HepG2 (cell line): ENCODE data around the gene SYMPK. TPM values are rescaled to one million over a fixed set of nuclear protein-coding genes. Genes with fewer than 3 reads are reported as not detected.

Experiments
- ETV5 ChIP-seq: IDR thresholded peaks from 2 replicates; pipeline ENCODE4 v1.6.1; 2018; ENCODE audit warnings: missing biosample characterization, missing genetic modification reagents, inconsistent platforms, borderline replicate concordance
- HNRNPK ChIP-seq: fragments of 200-400 bp; formaldehyde crosslinking; IDR thresholded peaks from 2 replicates; pipeline ENCODE4 v1.6.1; 2018; ENCODE audit warnings: low read length, low read depth, moderate library complexity, mild to moderate bottlenecking; ENCODE audit not compliant: poor library complexity, severe bottlenecking
- ZSCAN22 ChIP-seq: sonication (generic); formaldehyde crosslinking; IDR thresholded peaks from 2 replicates; pipeline ENCODE4 v1.4.0; 2020; ENCODE audit warnings: mild to moderate bottlenecking, missing genetic modification reagents
- polyA plus RNA-seq, 8 experiments: library from polyadenylated mRNA; depleted of rRNA in 3 of 8; stranded (reverse) in 7 of 8; unstranded in 1 of 8; fragments of >200 nt; fragmentation: Illumina TruSeq in 4 of 8; extraction: Trizol in 4 of 8; gene quantifications; 2 replicates each; pipeline versions ENCODE4 v1.2.1 to v1.2.3, GENCODE V29; 2011 to 2016; ENCODE audit warnings: low read depth in 4 of 8, missing spikeins in 1 of 8, mixed read lengths in 1 of 8; ENCODE audit not compliant: insufficient read depth in 1 of 8
- total RNA-seq, 5 experiments: library from RNA; depleted of rRNA; stranded (reverse); fragments of >200 nt; fragmentation: Illumina TruSeq; extraction: Trizol; gene quantifications; 2 replicates each; pipeline ENCODE4 v1.2.3, GENCODE V29; 2016; ENCODE audit warnings: low read depth in 1 of 5
- TF ChIP-seq, protein P1 (sequence below): sonication (generic); formaldehyde crosslinking; IDR thresholded peaks from 2 replicates; pipeline ENCODE4 v1.9.0; 2022; ENCODE audit warnings: missing genetic modification reagents, mild to moderate bottlenecking, borderline replicate concordance
- TF ChIP-seq, protein P2 (sequence below): sonication (generic); formaldehyde crosslinking; IDR thresholded peaks from 2 replicates; pipeline ENCODE4 v1.9.0; 2022; ENCODE audit warnings: low read depth, missing genetic modification reagents
- TF ChIP-seq, protein P3 (sequence below): sonication (generic); formaldehyde crosslinking; IDR thresholded peaks from 2 replicates; pipeline ENCODE4 v1.5.1; 2020; ENCODE audit warnings: mild to moderate bottlenecking, moderate library complexity, missing genetic modification reagents
- TF ChIP-seq, protein P4 (sequence below): sonication (generic); formaldehyde crosslinking; IDR thresholded peaks from 2 replicates; pipeline ENCODE4 v1.5.0; 2020; ENCODE audit warnings: mild to moderate bottlenecking, missing genetic modification reagents, borderline replicate concordance
- TF ChIP-seq, protein P5 (sequence below): sonication (generic); formaldehyde crosslinking; IDR thresholded peaks from 2 replicates; pipeline ENCODE4 v1.5.0; 2020; ENCODE audit warnings: mild to moderate bottlenecking, missing genetic modification reagents, borderline replicate concordance
- TF ChIP-seq, protein P6 (sequence below): sonication (generic); formaldehyde crosslinking; IDR thresholded peaks from 2 replicates; pipeline ENCODE4 v1.5.1; 2020; ENCODE audit warnings: mild to moderate bottlenecking, missing genetic modification reagents, moderate library complexity

Gene SYMPK
- total and polyA plus RNA-seq, 2 of the 13 experiments (the other 11 are each of a cell fraction or from before 2014, with no cell fraction given): 21.9 to 55.7 TPM

DNA sequence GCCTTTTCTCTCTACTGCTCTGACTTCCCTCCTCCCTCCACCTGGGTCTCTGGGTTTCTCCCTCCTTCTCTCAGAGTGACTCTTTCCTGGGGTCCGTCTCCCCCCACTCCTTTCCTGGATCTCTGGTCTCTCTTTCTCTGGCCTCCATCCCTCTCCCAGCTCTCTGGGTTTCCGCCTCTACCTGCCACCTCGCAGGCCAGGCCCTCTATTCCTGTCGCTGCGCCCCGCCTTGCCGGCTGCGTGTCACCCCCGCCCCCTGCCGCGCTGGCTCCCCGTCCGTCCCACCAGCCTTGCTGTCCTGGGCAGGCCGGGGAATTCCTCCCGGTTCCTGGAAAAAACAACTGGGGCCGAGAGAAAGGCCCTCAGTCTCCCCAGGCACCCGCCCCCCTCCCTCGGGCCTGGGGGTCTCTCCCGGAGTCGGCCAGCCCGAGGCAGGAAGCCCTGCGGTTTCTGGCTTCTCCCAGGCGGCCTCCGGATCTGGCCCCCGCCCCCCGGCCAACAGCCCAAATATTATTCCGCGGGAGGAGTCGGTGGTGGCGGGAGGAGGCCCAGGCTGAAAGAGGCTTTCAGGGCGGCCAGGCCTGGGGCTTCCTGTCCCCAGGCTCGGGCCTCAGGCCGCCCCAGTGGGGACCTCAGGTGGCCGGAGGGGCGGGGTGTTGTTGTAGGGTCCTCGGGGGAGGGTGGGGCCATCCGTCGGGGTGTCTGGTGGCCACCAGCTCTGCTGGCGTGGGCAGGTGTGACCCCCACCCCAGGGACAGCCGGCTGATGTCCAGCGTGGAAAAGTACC lies 13.7 kb upstream of the SYMPK start (continued):
- TF ChIP-seq, protein P1, sequence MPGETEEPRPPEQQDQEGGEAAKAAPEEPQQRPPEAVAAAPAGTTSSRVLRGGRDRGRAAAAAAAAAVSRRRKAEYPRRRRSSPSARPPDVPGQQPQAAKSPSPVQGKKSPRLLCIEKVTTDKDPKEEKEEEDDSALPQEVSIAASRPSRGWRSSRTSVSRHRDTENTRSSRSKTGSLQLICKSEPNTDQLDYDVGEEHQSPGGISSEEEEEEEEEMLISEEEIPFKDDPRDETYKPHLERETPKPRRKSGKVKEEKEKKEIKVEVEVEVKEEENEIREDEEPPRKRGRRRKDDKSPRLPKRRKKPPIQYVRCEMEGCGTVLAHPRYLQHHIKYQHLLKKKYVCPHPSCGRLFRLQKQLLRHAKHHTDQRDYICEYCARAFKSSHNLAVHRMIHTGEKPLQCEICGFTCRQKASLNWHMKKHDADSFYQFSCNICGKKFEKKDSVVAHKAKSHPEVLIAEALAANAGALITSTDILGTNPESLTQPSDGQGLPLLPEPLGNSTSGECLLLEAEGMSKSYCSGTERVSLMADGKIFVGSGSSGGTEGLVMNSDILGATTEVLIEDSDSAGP (CRISPR knock-in tag): peak; percentile 76; the same call in 1 of the 2 replicates
- TF ChIP-seq, protein P2, sequence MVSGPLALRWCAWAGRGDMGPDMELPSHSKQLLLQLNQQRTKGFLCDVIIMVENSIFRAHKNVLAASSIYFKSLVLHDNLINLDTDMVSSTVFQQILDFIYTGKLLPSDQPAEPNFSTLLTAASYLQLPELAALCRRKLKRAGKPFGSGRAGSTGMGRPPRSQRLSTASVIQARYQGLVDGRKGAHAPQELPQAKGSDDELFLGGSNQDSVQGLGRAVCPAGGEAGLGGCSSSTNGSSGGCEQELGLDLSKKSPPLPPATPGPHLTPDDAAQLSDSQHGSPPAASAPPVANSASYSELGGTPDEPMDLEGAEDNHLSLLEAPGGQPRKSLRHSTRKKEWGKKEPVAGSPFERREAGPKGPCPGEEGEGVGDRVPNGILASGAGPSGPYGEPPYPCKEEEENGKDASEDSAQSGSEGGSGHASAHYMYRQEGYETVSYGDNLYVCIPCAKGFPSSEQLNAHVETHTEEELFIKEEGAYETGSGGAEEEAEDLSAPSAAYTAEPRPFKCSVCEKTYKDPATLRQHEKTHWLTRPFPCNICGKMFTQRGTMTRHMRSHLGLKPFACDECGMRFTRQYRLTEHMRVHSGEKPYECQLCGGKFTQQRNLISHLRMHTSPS (CRISPR knock-in tag): 0 out of 2 replicates have a peak, but pooled peaks have one; percentile 37
- TF ChIP-seq ZSCAN22 (CRISPR knock-in tag) (0 out of 2 replicates have a peak, but pooled peaks have one; percentile 11), ETV5 (CRISPR knock-in tag) (peak; percentile 65; the same call in 1 of the 2 replicates), HNRNPK (peak; percentile 76)
- TF ChIP-seq, protein P3, sequence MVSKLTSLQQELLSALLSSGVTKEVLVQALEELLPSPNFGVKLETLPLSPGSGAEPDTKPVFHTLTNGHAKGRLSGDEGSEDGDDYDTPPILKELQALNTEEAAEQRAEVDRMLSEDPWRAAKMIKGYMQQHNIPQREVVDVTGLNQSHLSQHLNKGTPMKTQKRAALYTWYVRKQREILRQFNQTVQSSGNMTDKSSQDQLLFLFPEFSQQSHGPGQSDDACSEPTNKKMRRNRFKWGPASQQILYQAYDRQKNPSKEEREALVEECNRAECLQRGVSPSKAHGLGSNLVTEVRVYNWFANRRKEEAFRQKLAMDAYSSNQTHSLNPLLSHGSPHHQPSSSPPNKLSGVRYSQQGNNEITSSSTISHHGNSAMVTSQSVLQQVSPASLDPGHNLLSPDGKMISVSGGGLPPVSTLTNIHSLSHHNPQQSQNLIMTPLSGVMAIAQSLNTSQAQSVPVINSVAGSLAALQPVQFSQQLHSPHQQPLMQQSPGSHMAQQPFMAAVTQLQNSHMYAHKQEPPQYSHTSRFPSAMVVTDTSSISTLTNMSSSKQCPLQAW (CRISPR knock-in tag): peak; percentile 64; the same call in 1 of the 2 replicates
- TF ChIP-seq, protein P4, sequence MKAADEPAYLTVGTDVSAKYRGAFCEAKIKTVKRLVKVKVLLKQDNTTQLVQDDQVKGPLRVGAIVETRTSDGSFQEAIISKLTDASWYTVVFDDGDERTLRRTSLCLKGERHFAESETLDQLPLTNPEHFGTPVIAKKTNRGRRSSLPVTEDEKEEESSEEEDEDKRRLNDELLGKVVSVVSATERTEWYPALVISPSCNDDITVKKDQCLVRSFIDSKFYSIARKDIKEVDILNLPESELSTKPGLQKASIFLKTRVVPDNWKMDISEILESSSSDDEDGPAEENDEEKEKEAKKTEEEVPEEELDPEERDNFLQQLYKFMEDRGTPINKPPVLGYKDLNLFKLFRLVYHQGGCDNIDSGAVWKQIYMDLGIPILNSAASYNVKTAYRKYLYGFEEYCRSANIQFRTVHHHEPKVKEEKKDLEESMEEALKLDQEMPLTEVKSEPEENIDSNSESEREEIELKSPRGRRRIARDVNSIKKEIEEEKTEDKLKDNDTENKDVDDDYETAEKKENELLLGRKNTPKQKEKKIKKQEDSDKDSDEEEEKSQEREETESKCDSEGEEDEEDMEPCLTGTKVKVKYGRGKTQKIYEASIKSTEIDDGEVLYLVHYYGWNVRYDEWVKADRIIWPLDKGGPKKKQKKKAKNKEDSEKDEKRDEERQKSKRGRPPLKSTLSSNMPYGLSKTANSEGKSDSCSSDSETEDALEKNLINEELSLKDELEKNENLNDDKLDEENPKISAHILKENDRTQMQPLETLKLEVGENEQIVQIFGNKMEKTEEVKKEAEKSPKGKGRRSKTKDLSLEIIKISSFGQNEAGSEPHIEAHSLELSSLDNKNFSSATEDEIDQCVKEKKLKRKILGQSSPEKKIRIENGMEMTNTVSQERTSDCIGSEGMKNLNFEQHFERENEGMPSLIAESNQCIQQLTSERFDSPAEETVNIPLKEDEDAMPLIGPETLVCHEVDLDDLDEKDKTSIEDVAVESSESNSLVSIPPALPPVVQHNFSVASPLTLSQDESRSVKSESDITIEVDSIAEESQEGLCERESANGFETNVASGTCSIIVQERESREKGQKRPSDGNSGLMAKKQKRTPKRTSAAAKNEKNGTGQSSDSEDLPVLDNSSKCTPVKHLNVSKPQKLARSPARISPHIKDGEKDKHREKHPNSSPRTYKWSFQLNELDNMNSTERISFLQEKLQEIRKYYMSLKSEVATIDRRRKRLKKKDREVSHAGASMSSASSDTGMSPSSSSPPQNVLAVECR: peak; percentile 27; the same call in 1 of the 2 replicates
- TF ChIP-seq, protein P5, sequence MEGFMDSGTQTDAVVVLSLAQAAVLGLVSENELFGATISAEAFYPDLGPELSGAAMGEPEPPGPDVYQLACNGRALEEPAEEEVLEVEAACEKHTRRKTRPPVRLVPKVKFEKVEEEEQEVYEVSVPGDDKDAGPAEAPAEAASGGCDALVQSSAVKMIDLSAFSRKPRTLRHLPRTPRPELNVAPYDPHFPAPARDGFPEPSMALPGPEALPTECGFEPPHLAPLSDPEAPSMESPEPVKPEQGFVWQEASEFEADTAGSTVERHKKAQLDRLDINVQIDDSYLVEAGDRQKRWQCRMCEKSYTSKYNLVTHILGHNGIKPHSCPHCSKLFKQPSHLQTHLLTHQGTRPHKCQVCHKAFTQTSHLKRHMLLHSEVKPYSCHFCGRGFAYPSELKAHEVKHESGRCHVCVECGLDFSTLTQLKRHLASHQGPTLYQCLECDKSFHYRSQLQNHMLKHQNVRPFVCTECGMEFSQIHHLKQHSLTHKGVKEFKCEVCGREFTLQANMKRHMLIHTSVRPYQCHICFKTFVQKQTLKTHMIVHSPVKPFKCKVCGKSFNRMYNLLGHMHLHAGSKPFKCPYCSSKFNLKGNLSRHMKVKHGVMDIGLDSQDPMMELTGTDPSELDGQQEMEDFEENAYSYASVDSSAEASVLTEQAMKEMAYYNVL (CRISPR knock-in tag): peak; percentile 53
- TF ChIP-seq, protein P6, sequence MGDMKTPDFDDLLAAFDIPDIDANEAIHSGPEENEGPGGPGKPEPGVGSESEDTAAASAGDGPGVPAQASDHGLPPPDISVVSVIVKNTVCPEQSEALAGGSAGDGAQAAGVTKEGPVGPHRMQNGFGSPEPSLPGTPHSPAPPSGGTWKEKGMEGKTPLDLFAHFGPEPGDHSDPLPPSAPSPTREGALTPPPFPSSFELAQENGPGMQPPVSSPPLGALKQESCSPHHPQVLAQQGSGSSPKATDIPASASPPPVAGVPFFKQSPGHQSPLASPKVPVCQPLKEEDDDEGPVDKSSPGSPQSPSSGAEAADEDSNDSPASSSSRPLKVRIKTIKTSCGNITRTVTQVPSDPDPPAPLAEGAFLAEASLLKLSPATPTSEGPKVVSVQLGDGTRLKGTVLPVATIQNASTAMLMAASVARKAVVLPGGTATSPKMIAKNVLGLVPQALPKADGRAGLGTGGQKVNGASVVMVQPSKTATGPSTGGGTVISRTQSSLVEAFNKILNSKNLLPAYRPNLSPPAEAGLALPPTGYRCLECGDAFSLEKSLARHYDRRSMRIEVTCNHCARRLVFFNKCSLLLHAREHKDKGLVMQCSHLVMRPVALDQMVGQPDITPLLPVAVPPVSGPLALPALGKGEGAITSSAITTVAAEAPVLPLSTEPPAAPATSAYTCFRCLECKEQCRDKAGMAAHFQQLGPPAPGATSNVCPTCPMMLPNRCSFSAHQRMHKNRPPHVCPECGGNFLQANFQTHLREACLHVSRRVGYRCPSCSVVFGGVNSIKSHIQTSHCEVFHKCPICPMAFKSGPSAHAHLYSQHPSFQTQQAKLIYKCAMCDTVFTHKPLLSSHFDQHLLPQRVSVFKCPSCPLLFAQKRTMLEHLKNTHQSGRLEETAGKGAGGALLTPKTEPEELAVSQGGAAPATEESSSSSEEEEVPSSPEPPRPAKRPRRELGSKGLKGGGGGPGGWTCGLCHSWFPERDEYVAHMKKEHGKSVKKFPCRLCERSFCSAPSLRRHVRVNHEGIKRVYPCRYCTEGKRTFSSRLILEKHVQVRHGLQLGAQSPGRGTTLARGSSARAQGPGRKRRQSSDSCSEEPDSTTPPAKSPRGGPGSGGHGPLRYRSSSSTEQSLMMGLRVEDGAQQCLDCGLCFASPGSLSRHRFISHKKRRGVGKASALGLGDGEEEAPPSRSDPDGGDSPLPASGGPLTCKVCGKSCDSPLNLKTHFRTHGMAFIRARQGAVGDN (CRISPR knock-in tag): peak; percentile 94
